Nephron progenitor cell (in vitro differentiated cells): ENCODE results near the gene FARP1.

Experiments used
- DNase-seq: peaks from one replicate; pipeline ENCODE4 v3.0.0; 2021
- H3K27ac Mint-ChIP-seq: 2 replicates; pipeline ENCODE4 v1.8.0; 2021; ENCODE audit warnings: mild to moderate bottlenecking, moderate library complexity, mixed read lengths
- H3K27me3 Mint-ChIP-seq: 2 replicates; pipeline ENCODE4 v1.8.0; 2021; ENCODE audit warnings: mild to moderate bottlenecking, low read depth, mixed read lengths; ENCODE audit not compliant: poor library complexity
- H3K36me3 Mint-ChIP-seq: 2 replicates; pipeline ENCODE4 v1.8.0; 2021; ENCODE audit warnings: low read depth, mixed read lengths
- H3K4me1 Mint-ChIP-seq: 2 replicates; pipeline ENCODE4 v1.8.0; 2021; ENCODE audit warnings: mixed read lengths
- H3K4me3 Mint-ChIP-seq: 2 replicates; pipeline ENCODE4 v1.8.0; 2021; ENCODE audit warnings: mild to moderate bottlenecking, moderate library complexity, mixed read lengths
- H3K9me3 Mint-ChIP-seq: 2 replicates; pipeline ENCODE4 v1.8.0; 2021; ENCODE audit warnings: mild to moderate bottlenecking, moderate library complexity, mixed read lengths
- TF ChIP-seq, protein P1 (sequence below): fragments of 200-600 bp; sonication (generic); IDR thresholded peaks from 2 replicates; pipeline ENCODE4 v1.5.0; 2021; ENCODE audit warnings: antibody characterized with exemption

Gene FARP1

DNA sequence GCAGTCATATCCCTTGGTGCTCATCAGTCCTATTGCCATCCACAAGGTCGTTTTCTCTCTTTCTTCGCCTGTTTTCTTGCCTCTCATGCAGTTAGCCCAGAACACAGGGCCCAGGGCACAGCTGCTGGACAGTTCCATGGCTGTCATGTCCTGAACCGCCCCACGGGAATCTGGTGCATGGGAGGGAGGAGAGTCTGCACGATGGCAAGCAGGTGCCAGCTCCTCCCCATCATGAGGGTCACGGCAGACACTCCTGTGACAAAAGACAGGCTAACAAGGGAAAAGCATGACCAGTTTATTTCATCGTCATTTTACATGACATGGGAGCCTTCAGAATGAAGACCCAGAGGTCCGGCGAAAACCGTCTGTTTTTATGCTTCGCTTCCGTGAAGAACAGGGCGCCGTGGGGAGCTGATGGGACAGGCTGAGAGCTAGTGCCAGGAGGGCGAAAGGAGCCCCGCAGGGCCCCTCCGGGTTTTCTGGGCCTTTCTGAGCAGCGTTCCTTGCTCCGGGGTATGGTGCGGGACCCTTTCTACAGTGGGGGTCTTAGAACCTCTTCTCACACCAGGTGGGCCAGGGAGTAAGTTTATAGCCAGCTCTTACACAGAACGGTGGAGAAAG is 298.3 kb downstream of the FARP1 start:
- Mint-ChIP-seq H3K36me3 (peaks cover 43% of the 10 kb centered on the region), H3K27ac (peak overlapping the region; percentile 77)

DNA sequence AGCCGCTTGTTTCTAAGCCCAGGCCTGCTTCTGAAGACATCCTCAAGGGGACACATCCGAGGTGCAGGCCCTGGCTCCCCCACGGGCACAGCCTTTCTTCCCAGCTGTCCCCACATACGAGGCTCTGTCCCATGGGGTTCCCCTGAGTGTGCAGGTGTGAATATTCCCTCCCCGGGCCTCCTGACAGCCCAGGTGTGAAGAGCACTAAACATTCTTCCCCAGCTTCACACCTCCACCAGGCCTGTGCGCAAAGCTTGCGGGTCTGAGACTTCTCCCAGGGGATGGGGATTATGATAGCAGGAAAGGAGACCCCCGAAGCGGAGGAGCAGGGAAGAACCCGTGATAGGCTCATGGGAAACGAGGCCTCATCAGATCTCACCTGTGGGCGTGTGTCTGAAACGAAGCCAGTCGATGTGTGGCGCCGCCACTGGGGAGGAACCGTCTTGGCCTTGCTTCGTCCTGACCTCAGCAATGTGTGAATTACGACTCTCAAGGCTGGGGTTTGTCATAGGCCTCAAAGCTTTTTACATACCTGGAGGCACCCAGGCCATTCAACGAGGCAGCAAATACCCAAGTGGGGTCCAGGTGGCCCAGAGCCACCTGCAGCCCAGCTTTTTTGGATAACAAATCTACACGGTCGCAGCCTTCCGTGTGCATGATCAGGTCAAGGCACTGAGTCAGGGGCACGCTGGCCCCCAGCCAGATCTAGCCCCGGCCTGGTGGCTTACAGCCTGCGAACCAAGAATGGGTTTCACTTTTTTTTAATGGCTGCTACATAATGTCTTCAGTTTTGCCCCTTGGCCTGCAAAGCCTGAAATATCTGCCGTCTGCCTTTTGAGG is 299.7 kb downstream of the FARP1 start:
- Mint-ChIP-seq H3K36me3 (peaks cover 42% of the 10 kb centered on the region), H3K27ac (peak overlapping the region; percentile 91), H3K27me3 (peaks cover 3% of the 10 kb centered on the region)

More for the DNA sequence above, 298.3 kb downstream of the FARP1 start:
- no peaks in the 10 kb centered on the region for H3K9me3 Mint-ChIP-seq
- no peak overlapping the region for H3K4me3 Mint-ChIP-seq
- TF ChIP-seq, protein P1, sequence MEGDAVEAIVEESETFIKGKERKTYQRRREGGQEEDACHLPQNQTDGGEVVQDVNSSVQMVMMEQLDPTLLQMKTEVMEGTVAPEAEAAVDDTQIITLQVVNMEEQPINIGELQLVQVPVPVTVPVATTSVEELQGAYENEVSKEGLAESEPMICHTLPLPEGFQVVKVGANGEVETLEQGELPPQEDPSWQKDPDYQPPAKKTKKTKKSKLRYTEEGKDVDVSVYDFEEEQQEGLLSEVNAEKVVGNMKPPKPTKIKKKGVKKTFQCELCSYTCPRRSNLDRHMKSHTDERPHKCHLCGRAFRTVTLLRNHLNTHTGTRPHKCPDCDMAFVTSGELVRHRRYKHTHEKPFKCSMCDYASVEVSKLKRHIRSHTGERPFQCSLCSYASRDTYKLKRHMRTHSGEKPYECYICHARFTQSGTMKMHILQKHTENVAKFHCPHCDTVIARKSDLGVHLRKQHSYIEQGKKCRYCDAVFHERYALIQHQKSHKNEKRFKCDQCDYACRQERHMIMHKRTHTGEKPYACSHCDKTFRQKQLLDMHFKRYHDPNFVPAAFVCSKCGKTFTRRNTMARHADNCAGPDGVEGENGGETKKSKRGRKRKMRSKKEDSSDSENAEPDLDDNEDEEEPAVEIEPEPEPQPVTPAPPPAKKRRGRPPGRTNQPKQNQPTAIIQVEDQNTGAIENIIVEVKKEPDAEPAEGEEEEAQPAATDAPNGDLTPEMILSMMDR, result no peak
- H3K4me1 Mint-ChIP-seq, result peaks cover 41% of the 10 kb centered on the region
- no peak for DNase-seq
- no peaks in the 10 kb centered on the region for H3K27me3 Mint-ChIP-seq

DNA sequence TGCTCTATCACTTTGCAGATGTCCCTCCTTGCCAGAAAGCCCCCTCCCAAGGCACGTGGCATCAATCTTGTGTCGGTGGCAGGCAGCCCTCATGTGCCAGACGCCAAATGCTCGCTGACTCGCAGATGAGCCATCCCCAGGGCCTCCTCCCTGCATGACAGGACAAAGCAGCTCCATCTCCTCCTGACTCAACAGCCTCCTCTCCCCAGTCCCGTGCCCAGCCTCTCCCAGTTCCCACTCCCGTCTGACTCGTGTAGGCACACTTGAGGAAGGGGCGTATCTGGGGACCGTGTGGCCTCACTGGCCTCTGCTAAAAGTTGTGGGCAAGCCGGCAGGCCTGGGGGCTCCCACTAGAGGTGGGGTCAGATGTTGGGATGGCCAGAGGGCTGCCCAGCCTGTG is 300.4 kb downstream of the FARP1 start:
- Mint-ChIP-seq H3K4me1 (peaks cover 41% of the 10 kb centered on the region), H3K4me3 (no peak overlapping the region), H3K9me3 (no peaks in the 10 kb centered on the region), H3K27me3 (peaks cover 5% of the 10 kb centered on the region), H3K36me3 (peaks cover 44% of the 10 kb centered on the region), H3K27ac (peak overlapping the region; percentile 91)
- DNase-seq, result no peak
- TF ChIP-seq, protein P1, result no peak

More for the DNA sequence above, 299.7 kb downstream of the FARP1 start:
- no peak for DNase-seq
- Mint-ChIP-seq H3K9me3 (no peaks in the 10 kb centered on the region), H3K4me1 (peaks cover 38% of the 10 kb centered on the region), H3K4me3 (no peak overlapping the region)
- TF ChIP-seq, protein P1, result no peak

DNA sequence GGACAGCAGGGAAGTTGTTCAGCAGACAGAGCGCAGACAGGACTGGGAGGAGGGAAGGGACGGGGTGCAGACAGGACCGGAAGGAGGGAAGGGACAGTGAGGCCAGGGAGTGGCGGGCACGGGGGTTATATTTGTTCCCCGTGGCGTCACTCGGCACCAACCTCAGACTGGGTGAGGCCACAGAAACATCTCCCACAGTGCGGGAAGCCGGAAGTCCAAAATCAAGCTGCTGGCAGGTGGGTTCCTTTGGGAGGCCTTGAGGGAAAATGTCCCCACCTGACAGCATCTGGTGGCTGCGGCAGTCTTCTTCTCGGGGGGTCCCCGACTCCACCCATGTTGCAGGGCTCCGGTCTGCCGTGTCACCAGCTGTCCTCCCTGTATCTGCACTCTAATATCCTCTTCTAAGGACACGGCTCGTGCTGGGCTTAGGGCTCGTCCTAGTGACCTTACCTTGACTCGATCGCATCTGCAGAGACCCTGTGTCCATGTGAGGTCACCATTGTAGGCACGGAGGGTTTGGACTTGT is 301.0 kb downstream of the FARP1 start:
- peak overlapping the region; percentile 94 for H3K27ac Mint-ChIP-seq

DNA sequence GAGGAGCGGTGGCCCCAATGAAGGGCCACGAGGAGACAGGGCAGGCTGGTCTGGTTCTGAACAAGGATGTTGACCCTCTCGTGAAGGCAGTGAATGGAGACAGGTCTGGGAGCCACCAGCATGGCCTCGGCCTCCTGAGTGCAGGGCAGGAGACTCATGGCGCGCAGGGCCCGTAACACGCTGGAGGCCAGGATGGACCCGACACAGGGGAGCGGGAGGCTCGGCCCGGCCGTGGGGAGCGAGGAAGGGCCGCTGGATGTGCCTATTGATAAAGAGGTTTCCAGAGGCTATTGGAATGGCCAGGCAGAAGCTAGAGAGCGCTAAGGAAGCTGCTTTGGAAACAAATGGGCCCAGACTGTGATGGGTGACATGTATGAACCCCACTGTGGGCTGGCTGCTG is 301.5 kb downstream of the FARP1 start:
- no peak for DNase-seq
- peaks cover 6% of the 10 kb centered on the region for H3K27me3 Mint-ChIP-seq
- no peak overlapping the region for H3K4me3 Mint-ChIP-seq
- peaks cover 49% of the 10 kb centered on the region for H3K4me1 Mint-ChIP-seq
- H3K9me3 Mint-ChIP-seq, result no peaks in the 10 kb centered on the region
- peak overlapping the region; percentile 94 for H3K27ac Mint-ChIP-seq
- H3K36me3 Mint-ChIP-seq, result peaks cover 48% of the 10 kb centered on the region
- TF ChIP-seq, protein P1, result no peak

More for the DNA sequence above, 301.0 kb downstream of the FARP1 start:
- no peak for DNase-seq
- TF ChIP-seq, protein P1, result no peak
- Mint-ChIP-seq H3K27me3 (peaks cover 6% of the 10 kb centered on the region), H3K36me3 (peaks cover 44% of the 10 kb centered on the region), H3K4me1 (peaks cover 45% of the 10 kb centered on the region), H3K9me3 (no peaks in the 10 kb centered on the region), H3K4me3 (no peak overlapping the region)
